Endothelial cell of umbilical vein (primary cell): Measurements from ENCODE around the gene TACR1. TPM values are rescaled to one million over a fixed set of nuclear protein-coding genes. Genes with fewer than 3 reads are reported as not detected.

Source experiments
- BruUV-seq: library from RNA; stranded (reverse); fragments of 400-500 nt; replicated peaks from 2 replicates; lab custom pipeline; 2021; lab: Mats Ljungman, UMichigan
- CTCF ChIA-PET: fragments of 300-600, 350-600 bp; sonication (Branson Sonifier 250); formaldehyde crosslinking; loops from one replicate; lab custom pipeline; 2021; ENCODE audit warnings: antibody characterized with exemption, inconsistent platforms; lab: Charles Lee
- POLR2A ChIA-PET: fragments of 300-600, 350-600 bp; sonication (Branson Sonifier 250); formaldehyde crosslinking; loops from one replicate; lab custom pipeline; 2021; ENCODE audit warnings: antibody characterized with exemption, inconsistent platforms; lab: Charles Lee
- DNase-seq: peaks from one replicate; pipeline ENCODE4 v3.0.0-alpha.2; 2011; ENCODE audit warnings: low read depth, low spot score
- FAIRE-seq: peaks from 2 replicates; lab custom pipeline; 2011; peaks lifted over from hg19 to GRCh38; lab: Jason Lieb, UNC
- H2AFZ ChIP-seq: 2 replicates; pipeline ENCODE4 v1.6.0; 2012; ENCODE audit warnings: low read depth, low read length, control low read depth, inconsistent platforms
- H3K27ac ChIP-seq: 2 replicates; pipeline ENCODE4 v1.5.1; 2011; ENCODE audit warnings: low read depth, mild to moderate bottlenecking, control low read depth, low read length, moderate library complexity; ENCODE audit not compliant: insufficient read depth
- H3K27me3 ChIP-seq, 2 experiments: 2 replicates each; pipeline versions ENCODE4 v1.6.0 to v1.6.1; 2011; ENCODE audit warnings: low read length in 2 of 2, mixed read lengths in 1 of 2; ENCODE audit not compliant: control insufficient read depth in 2 of 2, insufficient read depth in 2 of 2
- H3K36me3 ChIP-seq, 2 experiments: 2 replicates in 1 of 2; 3 replicates in 1 of 2; pipeline ENCODE4 v1.5.1; 2011; ENCODE audit warnings: low read length in 2 of 2, mild to moderate bottlenecking in 1 of 2, moderate library complexity in 1 of 2; ENCODE audit not compliant: control insufficient read depth in 2 of 2, insufficient read depth in 2 of 2; ENCODE audit errors: extremely low read depth in 1 of 2
- H3K4me1 ChIP-seq: 3 replicates; pipeline ENCODE4 v1.5.1; 2011; ENCODE audit warnings: mild to moderate bottlenecking, low read length; ENCODE audit not compliant: control insufficient read depth, insufficient read depth; ENCODE audit errors: extremely low read depth
- H3K4me2 ChIP-seq: 2 replicates; pipeline ENCODE4 v1.6.1; 2011; ENCODE audit warnings: low read length, control low read depth, mixed read lengths; ENCODE audit not compliant: insufficient read depth
- H3K4me3 ChIP-seq, 3 experiments: fragments of 200-600 bp in 1 of 3; sonication (generic), shearing (Covaris generic) in 1 of 3; replicated peaks in 1 of 3; 2 replicates each; pipeline ENCODE4 v1.5.1; 2011 to 2016; ENCODE audit warnings: control low read depth in 3 of 3, low read length in 3 of 3, mild to moderate bottlenecking in 2 of 3, inconsistent platforms in 1 of 3, low read depth in 1 of 3, moderate library complexity in 1 of 3; ENCODE audit not compliant: insufficient read depth in 1 of 3
- H3K79me2 ChIP-seq: 2 replicates; pipeline ENCODE4 v1.6.0; 2012; ENCODE audit warnings: low read length, inconsistent platforms; ENCODE audit not compliant: control insufficient read depth, insufficient read depth
- H3K9ac ChIP-seq: replicated peaks from 2 replicates; pipeline ENCODE3; 2011; ENCODE audit warnings: low read length, control low read depth; ENCODE audit not compliant: insufficient read depth; ENCODE audit errors: extremely low read depth
- H3K9me1 ChIP-seq: replicated peaks from 3 replicates; pipeline ENCODE4 v1.6.0; 2011; ENCODE audit warnings: mild to moderate bottlenecking, low read length; ENCODE audit not compliant: control insufficient read depth, insufficient read depth; ENCODE audit errors: extremely low read depth
- H3K9me3 ChIP-seq: replicated peaks from 2 replicates; pipeline ENCODE4 v1.5.1; 2012; ENCODE audit warnings: low read length, inconsistent platforms; ENCODE audit not compliant: control insufficient read depth, insufficient read depth
- H4K20me1 ChIP-seq: replicated peaks from 2 replicates; pipeline ENCODE3; 2011; ENCODE audit warnings: mild to moderate bottlenecking, low read length; ENCODE audit not compliant: control insufficient read depth, insufficient read depth; ENCODE audit errors: extremely low read depth
- EZH2 ChIP-seq: IDR thresholded peaks from 2 replicates; pipeline ENCODE4 v1.6.1; 2012; ENCODE audit warnings: borderline replicate concordance, low read depth, mild to moderate bottlenecking, moderate library complexity, low read length, inconsistent platforms; ENCODE audit not compliant: severe bottlenecking
- FOS ChIP-seq: IDR thresholded peaks from 2 replicates; pipeline ENCODE4 v1.6.1; 2011; ENCODE audit warnings: mild to moderate bottlenecking, low read length, moderate library complexity, borderline replicate concordance; ENCODE audit not compliant: insufficient read depth
- GATA2 ChIP-seq: IDR thresholded peaks from 2 replicates; pipeline ENCODE4 v1.7.0; 2011; ENCODE audit warnings: low read depth, mild to moderate bottlenecking, moderate library complexity, mixed read lengths, low read length; ENCODE audit not compliant: insufficient read length, insufficient read depth
- JUN ChIP-seq: IDR thresholded peaks from 2 replicates; pipeline ENCODE4 v1.6.1; 2011; ENCODE audit warnings: borderline replicate concordance, low read depth; ENCODE audit not compliant: insufficient read length, insufficient read depth
- MYC ChIP-seq: IDR thresholded peaks from one replicate; pipeline ENCODE4 v1.6.1; 2011; ENCODE audit warnings: mild to moderate bottlenecking, low read depth, low read length
- POLR2A ChIP-seq: IDR thresholded peaks from 2 replicates; pipeline ENCODE4 v1.6.1; 2012; ENCODE audit warnings: low read depth, mild to moderate bottlenecking, control low read depth, low read length
- POLR2AphosphoS5 ChIP-seq: IDR thresholded peaks from 2 replicates; pipeline ENCODE4 v1.6.1; 2012; ENCODE audit warnings: low read depth, mild to moderate bottlenecking, control low read depth, low read length, moderate library complexity; ENCODE audit not compliant: insufficient read depth
- dilution Hi-C: fragments of 300-500 bp; cut with MboI; formaldehyde crosslinking; loops from one replicate; pipeline ENCODE4 v1.15.0; 2019; ENCODE audit warnings: low sequenced_read_pairs; ENCODE audit not compliant: extremely low pct_ligation_motif_present
- intact Hi-C: fragments of 100-400 bp; cut with micrococcal nuclease; formaldehyde crosslinking; loops from one replicate; pipeline ENCODE4 v1.10.0; 2022
- polyA plus RNA-seq, 4 experiments: library from polyadenylated mRNA; depleted of rRNA in 3 of 4; stranded (reverse) in 3 of 4; unstranded in 1 of 4; fragments of >200 nt; gene quantifications; 2 replicates each; pipeline versions ENCODE4 v1.2.1 to v1.2.3, GENCODE V29; 2011 to 2012; ENCODE audit warnings: missing spikeins in 1 of 4
- total RNA-seq: library from RNA; stranded (reverse); gene quantifications from 2 replicates; pipeline ENCODE4 v1.2.3, GENCODE V29; 2021
- TF ChIP-seq, protein P1 (sequence below), 2 donors: IDR thresholded peaks; 1 replicate in 1 of 2; 2 replicates in 1 of 2; pipeline ENCODE4 v1.5.1; 2011; ENCODE audit warnings: low read length in 2 of 2, mild to moderate bottlenecking in 2 of 2, moderate library complexity in 2 of 2, control low read depth in 1 of 2, inconsistent platforms in 1 of 2, low read depth in 1 of 2; ENCODE audit not compliant: insufficient read depth in 1 of 2; ENCODE audit errors: extremely low read depth in 1 of 2
- TF ChIP-seq, protein P2 (sequence below): IDR thresholded peaks from 2 replicates; pipeline ENCODE4 v1.6.1; 2011; ENCODE audit not compliant: insufficient read depth, insufficient read length

TACR1 gene
- total and polyA plus RNA-seq, 2 donors (not counting 3 experiments of a cell fraction or from before 2014, with no cell fraction given) = not detected

DNA sequence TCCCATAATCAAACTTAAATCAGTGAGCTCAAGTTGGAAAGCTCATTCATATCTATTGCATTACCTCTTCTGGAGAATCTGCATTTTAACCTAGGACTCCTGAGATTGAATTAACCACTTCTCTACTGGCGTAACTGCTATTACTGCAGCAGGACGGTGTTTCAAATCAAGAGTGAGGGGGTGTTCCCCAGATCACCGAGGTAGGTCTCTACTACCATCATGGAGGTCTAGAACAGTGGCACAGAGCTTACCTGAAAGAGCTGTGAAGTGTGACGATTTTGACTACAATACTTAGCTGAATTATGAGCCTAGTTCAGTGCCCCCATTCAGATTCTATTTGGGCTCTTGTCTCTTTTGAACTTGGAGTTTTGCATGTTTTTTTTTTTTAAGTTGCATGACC is 121.4 kb downstream of the TACR1 start:
- no peak overlapping the region for H2AFZ ChIP-seq
- H3K36me3 ChIP-seq = no peaks in the 10 kb centered on the region
- H3K4me2 ChIP-seq = no peak overlapping the region
- H3K27me3 ChIP-seq = no peaks in the 10 kb centered on the region
- no TSS peak for BruUV-seq
- no peaks in the 10 kb centered on the region for H4K20me1 ChIP-seq
- CTCF ChIA-PET = interaction anchor here (1.3 to 2.1 kb wide), 2 partner anchors 14 to 387 kb away, joined by 4 to 6 read pairs; no protein-coding TSS in a partner anchor
- DNase-seq = no peak
- H3K4me1 ChIP-seq = no peaks in the 10 kb centered on the region
- no peak overlapping the region for H3K9ac ChIP-seq
- TF ChIP-seq GATA2 (no peak), JUN (no peak), EZH2 (no peak), MYC (no peak), POLR2A (no peak), FOS (no peak), POLR2AphosphoS5 (no peak)
- TF ChIP-seq, protein P1, sequence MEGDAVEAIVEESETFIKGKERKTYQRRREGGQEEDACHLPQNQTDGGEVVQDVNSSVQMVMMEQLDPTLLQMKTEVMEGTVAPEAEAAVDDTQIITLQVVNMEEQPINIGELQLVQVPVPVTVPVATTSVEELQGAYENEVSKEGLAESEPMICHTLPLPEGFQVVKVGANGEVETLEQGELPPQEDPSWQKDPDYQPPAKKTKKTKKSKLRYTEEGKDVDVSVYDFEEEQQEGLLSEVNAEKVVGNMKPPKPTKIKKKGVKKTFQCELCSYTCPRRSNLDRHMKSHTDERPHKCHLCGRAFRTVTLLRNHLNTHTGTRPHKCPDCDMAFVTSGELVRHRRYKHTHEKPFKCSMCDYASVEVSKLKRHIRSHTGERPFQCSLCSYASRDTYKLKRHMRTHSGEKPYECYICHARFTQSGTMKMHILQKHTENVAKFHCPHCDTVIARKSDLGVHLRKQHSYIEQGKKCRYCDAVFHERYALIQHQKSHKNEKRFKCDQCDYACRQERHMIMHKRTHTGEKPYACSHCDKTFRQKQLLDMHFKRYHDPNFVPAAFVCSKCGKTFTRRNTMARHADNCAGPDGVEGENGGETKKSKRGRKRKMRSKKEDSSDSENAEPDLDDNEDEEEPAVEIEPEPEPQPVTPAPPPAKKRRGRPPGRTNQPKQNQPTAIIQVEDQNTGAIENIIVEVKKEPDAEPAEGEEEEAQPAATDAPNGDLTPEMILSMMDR (IDR thresholded peaks at IDR 0.05; ENCODE audit: extremely low read depth in 1 of 2, insufficient read depth in 1 of 2, low read depth in 1 of 2, low read length in 2 of 2) = no peak
- TF ChIP-seq, protein P2, sequence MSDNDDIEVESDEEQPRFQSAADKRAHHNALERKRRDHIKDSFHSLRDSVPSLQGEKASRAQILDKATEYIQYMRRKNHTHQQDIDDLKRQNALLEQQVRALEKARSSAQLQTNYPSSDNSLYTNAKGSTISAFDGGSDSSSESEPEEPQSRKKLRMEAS = no peak
- no peak overlapping the region for H3K27ac ChIP-seq
- dilution Hi-C loops = no loop called here
- no peaks in the 10 kb centered on the region for H3K9me3 ChIP-seq
- no peak for FAIRE-seq
- H3K4me3 ChIP-seq = no peak overlapping the region
- intact Hi-C loops = no loop called here
- POLR2A ChIA-PET = no interaction called here
- H3K79me2 ChIP-seq = no peaks in the 10 kb centered on the region
- no peaks in the 10 kb centered on the region for H3K9me1 ChIP-seq
